ENCODE data around the gene MEF2D.

Gene MEF2D

DNA sequence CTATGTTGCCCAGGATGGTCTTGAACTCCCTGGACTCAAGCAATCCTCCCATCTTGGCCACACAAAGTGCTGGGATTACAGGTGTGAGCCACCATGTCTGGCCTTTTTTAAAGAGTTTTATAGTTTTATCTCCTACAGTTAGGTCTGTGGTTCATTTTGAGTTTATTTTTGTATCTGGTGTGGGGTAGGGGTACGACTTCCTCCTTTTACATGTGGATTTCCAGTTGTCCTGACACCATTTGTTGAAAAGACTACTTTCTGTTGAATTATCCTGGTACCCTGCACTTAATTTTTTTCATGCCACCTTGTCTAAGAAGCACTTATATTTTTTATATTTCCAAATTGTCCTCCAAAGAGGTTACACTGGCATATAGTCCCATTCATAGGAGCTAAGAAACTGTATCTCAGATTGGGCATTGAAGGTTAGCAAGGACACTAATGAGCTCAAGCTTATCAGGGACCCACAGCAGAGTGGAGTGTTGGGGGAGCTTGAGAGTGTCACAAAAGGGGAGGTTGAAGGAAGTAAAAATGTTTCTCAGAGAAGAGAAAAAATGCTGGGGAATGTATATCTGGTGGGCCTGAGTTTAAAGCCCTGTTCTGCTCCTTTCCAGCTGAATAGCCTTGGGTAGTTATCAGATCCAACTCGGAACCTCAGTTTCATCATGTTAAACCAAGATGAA lies 23.4 kb upstream of the MEF2D start:
- DNase-seq, result no peak

DNA sequence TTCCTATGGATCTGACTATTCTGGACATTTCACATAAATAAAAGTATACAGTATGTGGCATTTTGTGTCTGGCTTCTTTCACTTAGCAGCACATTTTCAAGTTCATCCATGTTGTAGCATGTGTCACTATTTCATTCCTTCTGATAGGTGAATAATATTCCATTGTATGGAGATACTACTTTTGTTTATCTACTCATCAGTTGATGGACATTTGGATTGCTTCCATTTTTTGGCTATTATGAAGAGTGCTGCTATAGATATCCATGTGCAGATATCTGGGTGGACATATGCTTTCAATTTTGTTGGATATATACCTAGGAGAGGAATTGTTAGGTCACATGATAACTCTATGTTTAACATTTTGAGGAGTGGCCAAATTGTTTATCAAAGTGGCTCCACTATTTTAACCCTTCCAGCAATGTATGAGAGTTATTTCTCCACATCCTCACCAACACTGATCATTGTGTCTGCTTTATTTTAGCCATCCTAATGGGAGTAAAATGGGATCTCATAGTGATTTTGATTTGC lies 21.9 kb upstream of the MEF2D start:
- no peak for DNase-seq

DNA sequence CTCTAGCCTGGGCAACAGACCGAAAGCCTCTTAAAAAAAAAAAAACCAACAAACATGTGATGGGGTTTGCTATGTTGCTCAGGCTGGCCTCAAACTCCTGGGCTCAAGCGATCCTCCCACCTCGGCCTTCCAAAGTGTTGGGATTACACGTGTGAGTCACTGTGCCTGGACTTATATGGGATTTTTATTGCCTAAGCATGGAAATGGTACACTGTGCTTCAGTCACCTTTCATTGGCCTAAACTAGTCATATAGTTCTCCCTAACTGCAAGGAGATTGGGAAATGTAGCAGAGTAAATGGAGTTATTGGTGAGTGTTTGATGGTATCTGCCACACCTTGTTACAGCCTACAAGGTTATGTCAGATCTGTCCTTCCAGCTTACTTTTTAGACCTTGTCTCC lies 17.2 kb upstream of the MEF2D start:
- DNase-seq, result no peak

DNA sequence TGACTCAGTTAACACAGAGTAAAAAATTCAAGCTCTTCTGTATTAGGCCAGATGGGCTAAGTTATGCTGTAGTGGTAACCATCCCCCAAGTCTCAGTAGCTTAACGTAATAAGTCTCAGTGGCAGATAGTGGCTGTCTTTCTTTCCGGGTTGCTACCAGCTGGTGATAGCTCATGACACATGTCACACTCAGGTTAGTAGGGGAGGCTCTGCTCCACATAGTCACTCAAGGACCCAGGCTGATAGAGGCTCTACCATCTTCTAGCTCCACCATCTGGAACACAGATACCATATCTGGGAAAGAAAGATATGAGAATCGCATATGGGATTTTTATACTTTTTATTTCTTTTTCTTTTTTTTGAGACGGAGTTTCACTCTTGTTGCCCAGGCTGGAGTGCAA lies 16.2 kb upstream of the MEF2D start:
- DNase-seq, result no peak

DNA sequence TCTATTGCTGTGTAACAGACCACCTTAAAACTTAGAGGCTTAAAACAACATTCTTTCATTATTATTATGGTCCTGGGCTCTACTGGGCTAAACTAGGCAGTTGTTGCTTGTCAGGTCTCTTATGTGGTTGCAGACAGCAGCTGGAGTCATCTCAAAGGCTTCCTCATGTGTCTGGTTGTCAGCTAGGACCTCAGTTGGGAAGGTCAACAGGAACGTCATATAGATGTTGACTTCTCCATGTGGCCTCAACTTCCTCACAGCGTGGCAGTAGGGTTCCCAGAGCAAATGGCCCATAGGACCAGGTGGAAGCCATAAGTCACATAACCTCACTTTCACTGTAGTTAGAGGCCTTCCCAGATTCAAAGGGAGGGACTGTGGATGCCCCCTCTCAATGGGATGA lies 15.4 kb upstream of the MEF2D start:
- DNase-seq, result no peak

DNA sequence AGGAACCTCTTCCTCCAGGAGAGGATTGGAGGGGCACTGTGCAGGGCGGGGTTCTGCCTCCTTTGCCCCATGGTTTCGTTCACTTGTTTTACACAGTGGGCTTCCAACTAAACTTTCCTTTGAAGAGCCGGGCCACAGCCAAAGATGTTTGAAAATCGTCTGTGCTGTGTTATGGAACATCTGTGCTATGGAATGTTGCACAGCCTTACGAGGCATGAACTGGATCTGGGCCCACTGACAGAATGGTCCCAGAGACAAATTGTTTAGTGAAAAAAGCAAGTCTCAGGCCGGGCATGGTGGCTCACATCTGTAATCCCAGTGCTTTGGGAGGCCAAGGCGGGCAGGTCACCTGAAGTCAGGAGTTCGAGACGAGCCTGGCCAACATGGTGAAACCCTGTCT lies 12.6 kb upstream of the MEF2D start:
- no peak for DNase-seq

DNA sequence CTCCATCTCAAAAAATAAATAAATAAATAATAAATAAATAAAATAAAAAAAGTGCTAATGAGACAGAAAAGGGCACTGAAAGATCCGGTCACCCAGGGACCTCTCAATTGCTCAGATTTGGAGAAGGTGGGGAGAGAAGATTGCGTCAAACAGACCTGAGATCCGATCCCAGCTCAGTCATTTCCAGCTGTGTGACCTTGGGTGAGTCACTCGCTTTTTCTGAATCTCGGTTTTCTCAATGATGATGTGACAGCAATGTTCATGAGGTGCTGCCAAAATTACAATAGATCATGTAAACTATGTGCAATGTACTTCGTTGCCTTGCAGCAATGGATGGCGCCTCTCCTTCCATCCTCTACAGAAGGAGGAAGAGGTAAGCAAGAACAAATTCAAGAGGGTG lies 11.1 kb upstream of the MEF2D start:
- DNase-seq, result no peak

DNA sequence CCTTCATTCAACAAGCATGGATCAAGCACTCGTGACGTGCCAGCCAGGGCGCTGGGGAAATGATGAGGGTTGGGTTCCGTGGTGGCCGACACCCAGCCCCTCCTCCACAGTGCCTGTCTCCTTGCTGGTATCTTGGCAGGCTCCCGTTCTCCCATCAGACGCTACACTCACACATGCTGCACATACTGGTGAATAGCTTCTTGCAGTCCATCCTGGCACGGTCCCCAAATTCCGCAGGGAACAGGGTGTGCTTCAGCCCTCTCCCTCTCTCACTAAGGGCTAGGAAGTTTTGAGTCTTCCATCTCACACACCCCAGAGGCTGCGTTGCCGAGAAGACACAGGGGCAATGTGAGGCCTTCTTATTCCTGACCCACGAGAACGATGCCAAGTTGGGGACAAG lies 10.1 kb upstream of the MEF2D start:
- DNase-seq, result no peak

DNA sequence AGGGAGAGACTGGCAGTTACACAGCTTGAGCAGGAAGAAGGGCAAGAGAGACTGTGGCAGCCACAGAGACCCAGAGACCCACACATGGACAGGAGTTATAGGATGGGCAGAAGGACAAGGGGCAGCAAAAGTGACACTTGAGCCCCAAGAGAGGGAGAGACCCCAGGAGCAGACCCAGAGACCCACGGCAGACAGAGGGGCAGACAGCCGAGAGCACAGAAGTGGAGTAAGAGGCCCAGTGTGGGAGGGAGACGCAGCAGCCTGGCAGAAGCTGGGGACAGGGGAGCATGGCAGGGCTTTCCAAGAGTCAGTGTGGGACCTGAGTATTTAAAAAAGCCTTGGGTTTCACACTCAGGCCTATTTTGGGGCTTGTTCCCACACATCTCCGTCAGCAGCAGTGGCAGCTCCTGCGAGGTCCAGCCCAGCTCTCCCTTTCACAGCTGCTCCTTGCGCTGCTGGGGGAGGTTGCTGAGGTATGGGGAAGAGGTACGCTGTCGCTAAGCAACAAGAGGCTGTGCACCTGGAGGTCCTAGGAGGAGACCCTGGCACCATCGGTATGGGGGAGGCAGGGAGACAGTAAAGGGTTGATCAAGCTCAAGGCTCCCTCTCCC lies 9.0 kb upstream of the MEF2D start:
- DNase-seq, result no peak

DNA sequence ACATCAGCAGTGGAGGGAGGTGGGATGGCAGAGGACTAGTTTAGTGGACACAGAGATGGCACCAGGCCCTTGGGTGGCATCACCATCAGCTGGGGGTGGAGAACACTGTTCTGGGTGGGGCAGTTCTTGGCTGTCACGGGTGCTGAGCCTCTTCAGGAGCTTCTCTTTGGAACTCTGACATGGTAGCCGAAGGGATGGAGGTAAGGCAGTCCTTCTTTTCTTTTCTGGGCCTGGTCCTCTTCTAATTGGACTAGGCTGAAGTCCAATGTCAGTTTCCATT lies 8.3 kb upstream of the MEF2D start:
- DNase-seq, result no peak

DNA sequence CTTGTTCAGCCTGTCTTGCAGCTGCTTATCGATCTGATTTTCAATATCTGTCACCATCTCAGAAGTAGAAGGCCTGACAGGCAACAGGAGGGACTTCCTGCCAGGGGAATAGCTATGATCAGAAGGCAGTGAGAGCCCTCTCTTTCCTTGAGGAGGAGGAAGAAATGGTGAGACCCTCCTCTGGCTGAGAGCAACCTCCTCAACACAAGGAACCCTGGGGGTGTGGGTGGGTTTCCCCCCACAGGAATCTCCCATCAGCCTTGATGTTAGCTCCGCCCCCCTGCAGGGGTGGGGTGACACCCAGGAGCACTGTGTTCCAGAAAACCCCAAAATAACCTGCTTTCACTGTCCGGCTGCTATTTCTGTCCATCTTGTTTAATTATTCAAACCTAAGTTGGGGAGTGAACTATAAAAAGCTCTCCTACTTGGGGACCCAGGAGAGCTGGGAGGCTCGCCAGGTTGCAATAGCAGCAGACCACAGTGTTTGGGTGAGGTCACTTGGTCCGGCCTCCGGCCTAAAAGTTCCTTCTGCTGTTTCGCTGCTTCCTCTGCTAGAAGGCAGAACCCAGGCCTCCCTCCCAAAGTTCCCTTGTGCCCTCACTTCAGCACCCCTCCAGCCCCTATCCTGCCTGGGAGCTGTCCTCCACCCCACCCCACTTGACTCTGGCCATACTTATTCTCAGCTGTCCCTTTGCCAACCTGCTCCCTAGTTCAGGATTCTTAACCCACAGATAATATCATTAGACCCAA lies 7.8 kb upstream of the MEF2D start:
- no peak for DNase-seq

DNA sequence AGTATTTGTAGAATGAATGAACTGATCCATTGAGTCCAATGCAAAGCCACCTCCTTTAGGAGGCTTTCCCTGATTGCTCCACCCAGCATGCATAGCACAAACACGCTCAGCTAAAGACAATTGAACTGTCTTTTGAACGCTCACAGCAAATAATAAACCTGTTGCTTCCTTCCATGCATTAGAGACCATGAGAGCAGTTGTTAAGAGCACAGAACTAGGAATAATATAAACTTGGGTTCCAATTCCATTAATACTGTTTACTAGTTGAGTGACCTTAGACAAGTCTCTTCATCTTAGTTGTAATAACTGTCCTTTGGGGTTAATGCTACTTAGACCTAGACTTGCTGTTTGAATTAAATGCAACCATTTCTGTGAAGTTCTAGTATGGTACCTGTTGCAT lies 5.9 kb upstream of the MEF2D start:
- DNase-seq, result no peak

DNA sequence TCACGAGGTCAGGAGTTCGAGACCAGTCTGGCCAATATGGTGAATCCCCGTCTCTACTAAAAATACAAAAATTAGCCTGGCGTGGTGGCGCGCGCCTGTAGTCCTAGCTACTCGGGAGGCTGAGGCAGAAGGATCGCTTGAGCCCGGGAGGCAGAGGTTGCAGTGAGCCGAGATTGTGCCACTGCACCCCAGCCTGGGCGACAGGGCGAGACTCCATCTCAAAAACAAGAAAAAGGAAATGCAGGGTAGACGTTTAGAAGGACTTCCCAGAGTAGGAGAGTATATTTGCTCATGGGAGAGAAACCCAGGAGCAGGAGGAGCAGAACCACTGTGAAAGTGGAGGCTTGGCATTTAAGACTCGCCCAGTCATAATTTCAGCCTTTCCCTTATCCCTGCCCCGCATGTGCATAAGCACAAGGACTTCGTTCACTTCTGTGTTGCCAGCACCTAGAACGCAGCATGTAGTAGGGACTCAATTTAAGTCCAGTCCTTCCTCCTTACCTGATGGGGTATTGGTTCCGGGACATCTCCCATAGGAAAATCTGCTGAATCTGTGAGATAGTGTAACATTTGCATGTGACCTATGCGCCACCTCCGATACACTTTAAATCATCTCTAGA lies 5.2 kb upstream of the MEF2D start:
- DNase-seq, result no peak

DNA sequence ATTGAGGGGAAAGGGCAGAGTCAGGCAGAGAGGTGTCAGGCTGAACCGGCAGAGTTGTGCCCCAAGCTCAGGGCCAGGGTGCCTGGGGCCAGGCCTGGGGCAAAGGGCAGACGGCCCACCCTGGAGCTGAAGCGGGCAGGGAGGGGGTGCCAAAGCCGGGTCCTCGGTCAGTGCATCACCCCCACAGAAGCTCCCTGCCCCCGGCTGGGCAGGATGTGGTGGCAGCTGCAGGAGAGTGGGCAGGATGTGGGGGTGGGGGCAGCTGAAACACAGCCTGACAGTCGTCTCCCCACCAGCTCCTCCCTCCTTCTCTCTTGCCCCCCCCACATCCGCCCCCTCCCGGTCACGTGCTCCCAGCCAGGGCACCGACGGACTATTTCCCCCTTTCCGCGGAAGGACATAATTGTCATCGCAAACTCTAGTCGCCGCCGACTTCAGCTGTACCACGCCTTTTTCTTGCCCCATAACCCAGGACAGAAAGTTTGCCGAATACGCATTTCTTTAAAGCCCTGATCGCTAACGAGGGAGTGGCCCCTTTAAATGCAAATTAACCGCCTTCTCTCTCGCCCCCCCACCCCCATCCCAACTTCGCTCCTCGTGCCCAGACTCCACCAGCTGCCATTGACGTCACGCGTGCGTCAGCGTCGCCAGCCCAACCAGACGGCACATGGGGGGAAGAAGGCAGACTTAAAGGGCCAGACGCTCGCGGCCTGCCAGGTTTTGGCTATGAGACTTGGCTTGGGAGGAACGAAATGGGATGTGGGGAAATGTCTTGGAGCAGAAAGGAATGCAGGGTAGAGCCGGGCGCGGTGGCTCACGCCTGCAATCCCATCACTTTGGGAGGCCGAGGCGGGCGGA lies 4.5 kb upstream of the MEF2D start:
- peak; percentile 88 to 94 for DNase-seq

DNA sequence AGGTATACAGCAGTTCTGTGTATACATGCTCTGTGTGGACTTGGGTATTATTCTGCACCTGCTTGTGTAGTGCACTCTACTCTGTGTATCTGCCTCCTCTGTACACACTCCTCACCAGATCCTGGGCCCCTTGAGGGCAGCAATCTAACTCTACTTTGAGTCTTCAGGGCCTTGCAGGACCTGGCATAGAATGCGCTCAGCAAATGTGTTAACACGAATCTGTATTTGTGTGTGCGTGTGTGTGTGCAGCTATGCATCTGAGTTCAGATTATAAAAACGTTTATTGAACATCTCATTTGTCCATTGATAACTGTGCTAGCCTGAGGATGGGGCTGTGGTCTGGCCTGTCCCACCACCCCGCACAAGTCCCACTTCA lies 3.9 kb upstream of the MEF2D start:
- DNase-seq, result peak in 1 of 2 experiments; percentile 24

DNA sequence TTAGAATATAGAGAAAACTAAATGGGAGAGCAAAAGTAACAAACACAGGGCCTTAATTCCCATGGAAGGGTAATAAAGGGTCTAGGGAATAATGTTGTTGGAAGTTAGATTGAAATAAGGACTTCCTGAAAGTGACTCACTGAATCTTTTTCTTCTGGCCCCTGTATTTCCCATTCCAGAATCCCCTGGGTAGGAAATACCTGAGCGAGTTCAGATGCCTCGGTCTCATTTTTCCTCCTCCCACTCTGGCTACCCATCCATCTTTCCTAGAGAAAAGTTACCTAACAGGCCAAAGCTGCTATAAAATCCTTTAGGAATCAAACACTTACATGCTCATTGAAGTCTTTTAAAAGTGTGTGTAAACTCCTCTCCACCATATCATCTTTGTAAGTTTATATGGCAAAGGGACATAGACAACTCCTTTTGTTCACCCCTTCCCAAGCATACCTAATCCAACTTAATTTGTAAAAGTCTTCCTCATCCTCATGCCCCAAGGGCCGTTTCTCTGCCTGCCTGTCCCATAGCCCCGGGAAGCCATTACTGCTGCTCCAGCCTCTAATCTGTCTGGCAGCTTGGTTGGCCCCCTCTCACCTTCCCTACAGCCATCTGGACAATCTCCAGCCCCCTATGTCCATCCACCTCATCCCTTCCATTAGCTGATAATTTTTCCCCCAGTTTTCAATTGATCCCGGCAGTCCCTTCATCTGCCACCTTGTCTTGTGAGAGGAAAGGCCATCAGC lies 3.3 kb upstream of the MEF2D start:
- no peak for DNase-seq

DNA sequence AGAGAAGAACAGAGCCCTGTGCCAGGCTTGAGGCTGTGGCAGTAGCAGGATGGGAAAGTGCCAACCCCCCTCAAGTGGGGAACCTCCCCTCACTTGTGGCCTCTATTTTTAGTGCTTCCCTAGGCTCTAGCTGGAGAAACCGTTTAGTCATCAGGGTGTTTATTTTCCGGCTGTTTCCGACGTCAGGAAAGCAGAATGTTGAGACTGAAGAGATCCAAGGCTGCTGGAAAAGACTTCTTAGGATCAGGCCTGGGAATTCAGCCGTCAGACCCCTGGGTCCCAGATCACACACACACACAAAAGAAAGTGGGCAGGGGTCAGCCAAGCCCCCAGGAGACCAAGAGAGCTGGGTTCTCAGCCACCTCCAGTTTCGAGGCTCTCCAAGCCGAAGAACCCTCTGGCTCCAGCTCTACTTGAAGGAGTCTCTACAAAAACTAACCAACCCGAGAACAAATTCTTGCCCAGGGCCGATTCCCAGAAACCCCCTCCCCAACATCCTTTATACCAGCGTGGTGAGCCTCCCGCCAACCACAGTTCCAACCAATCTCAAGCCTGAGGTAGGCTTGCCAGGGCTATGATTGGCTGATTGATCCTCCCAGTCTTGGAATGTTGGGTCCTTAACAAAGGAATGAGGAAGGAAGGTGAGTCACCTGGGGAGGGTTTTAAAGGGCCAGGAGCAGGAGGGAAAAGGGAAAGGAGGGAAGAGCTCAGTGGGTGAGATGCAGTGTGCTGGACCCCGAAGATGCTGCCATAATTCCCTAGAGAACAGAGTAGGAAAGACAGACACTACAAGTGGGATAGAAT lies 2.5 kb upstream of the MEF2D start:
- DNase-seq, result peak; percentile 86 to 87

DNA sequence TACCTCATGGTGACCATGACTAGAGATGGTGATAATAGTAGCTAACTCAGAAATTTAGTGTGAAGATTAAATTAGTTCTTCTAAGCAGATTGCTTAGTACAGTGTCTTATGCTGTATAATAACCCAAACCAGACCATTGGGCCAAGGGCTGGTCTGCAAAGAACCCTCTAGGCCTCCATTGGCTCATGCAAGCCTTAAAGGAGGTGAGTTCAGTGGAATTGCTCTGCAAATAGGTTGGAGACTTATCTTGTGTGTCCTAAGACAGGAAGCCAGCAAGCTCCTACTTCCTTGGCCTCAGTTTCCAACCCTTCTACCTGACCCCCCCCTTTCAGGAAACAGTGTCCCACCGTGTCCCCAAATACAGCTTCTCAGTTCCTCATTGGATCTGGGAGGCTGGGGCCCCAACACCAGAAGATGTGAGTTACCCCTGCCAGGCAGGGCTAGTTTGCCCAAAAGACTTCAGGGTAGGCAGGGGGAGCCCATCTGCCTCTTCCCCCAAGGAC lies 1.9 kb upstream of the MEF2D start:
- no peak for DNase-seq

DNA sequence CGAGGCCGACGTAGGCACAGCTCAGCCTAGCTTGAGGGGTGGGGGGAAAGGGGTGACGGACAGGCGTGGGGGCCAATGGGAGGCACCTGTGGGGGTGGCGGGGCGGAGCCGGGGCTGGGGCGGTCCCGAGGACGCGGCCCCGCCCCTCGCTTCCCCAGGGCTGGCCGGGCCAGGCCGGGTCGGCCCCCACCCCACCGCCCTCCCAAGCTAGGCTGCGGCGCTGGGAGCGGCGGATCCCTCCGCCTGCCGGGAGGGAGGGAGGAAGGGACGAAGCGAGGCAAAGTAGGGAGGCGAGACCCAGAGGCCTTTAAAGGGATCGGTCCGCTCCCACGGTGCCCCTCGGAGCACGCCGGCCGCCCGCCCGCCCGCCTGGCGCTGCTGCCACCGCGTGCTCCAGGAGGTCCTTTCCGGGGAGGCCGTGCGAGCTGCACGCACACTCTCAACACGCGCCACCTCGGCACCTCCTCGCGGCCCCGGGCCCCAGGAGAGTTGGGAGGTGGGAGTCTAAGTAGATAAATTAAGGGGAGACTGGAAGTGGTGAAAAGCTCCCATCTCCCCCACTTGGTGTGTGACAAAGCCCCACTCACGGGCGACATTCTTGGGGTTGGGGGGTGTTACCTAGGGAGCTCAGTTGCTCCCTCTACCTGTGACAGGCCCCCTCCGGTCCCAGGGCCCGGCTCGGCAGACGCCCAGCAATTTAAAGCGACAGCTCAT lies 375 bp upstream of the MEF2D start:
- peak; percentile 75 to 79 for DNase-seq

DNA sequence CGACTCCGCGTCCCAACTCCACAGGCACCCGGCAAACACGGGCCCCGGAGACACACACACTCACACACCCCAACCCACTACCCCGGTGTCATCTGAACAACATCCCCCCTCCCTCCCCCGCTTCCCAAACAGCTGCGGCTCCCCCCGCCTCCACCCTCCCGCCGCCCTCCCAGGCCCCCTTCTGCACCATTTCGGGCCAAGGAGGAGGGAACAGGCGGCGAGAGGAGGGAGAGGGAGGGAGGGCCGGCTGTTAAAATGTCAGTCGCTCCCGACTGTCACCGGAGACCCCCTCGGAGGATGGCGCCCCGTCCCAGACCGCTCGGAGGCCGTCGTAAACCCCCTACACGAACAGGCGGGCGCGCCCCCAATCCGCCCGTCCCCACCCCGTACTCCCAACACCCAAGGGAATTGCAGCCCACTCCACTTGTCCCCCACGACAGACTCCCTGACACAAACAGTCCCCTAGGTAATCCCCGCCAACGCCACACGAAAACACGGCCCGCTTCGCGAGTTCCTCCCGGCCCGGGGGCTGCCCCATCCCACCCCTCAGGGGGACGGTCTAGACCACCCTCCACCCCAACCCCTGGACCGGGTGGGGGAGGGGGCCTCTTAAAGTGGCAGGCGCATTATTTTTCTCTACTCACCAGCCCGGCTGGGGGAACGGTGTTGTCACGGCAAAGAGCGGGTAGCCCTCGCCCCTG lies 583 bp downstream of the MEF2D start:
- DNase-seq, result no peak

Data from SW 1271 (cell line).